Caco-2 (cell line): ENCODE measurements around the gene SLC19A1. TPM values are rescaled to one million over a fixed set of nuclear protein-coding genes. Genes with fewer than 3 reads are reported as not detected.
A peak's percentile ranks its signal among the peaks of the same experiment; 100 is the strongest.
"Not testable (repeated sequence)": the region's sequence is repeated elsewhere in the genome, so short reads cannot be mapped to it uniquely, and the experiment has no call there.

ENCODE experiments used
- BruUV-seq: library from RNA; stranded (reverse); fragments of 400-500 nt; replicated peaks from 2 replicates; lab custom pipeline; 2021; lab: Mats Ljungman, UMichigan
- CTCF ChIA-PET: fragments of 300-600 bp; sonication (Branson Sonifier 250); formaldehyde crosslinking; loops from one replicate; lab custom pipeline; 2022; ENCODE audit warnings: antibody characterized with exemption; lab: Charles Lee
- POLR2A ChIA-PET: fragments of 300-600 bp; sonication (Branson Sonifier 250); formaldehyde crosslinking; loops from one replicate; lab custom pipeline; 2022; ENCODE audit warnings: antibody characterized with exemption; lab: Charles Lee
- DNase-seq, 2 experiments: peaks; one replicate each; pipeline versions ENCODE4 v3.0.0 to v3.0.0-alpha.2; 2020 to 2022
- H3K27me3 ChIP-seq: replicated peaks from 2 replicates; pipeline ENCODE4 v1.6.0; 2011; ENCODE audit warnings: low read length; ENCODE audit not compliant: control insufficient read depth, insufficient read depth
- H3K36me3 ChIP-seq: 2 replicates; pipeline ENCODE4 v1.5.1; 2011; ENCODE audit warnings: low read length; ENCODE audit not compliant: control insufficient read depth, insufficient read depth
- H3K4me1 ChIP-seq: fragments of 250-450 bp; sonication (Bioruptor Pico); 2 replicates; pipeline ENCODE4 v1.5.1; 2020; ENCODE audit warnings: mild to moderate bottlenecking
- H3K4me3 ChIP-seq: 2 replicates; pipeline ENCODE4 v1.5.1; 2011; ENCODE audit warnings: low read depth, mild to moderate bottlenecking, control low read depth, low read length
- H3K9me3 ChIP-seq: fragments of 250-450 bp; sonication (Bioruptor Pico); 2 replicates; pipeline ENCODE4 v1.5.1; 2020; ENCODE audit warnings: mild to moderate bottlenecking, moderate library complexity
- H3K27ac Mint-ChIP-seq: one replicate; pipeline ENCODE4 v1.8.0; 2022; ENCODE audit warnings: mixed read lengths; ENCODE audit not compliant: unreplicated experiment
- H3K27me3 Mint-ChIP-seq: one replicate; pipeline ENCODE4 v1.8.0; 2022; ENCODE audit warnings: mixed read lengths; ENCODE audit not compliant: insufficient read depth, unreplicated experiment
- H3K36me3 Mint-ChIP-seq: one replicate; pipeline ENCODE4 v1.8.0; 2022; ENCODE audit warnings: mild to moderate bottlenecking, mixed read lengths; ENCODE audit not compliant: insufficient read depth, unreplicated experiment
- H3K4me1 Mint-ChIP-seq: one replicate; pipeline ENCODE4 v1.8.0; 2022; ENCODE audit warnings: low read depth, mixed read lengths; ENCODE audit not compliant: unreplicated experiment
- H3K4me3 Mint-ChIP-seq: one replicate; pipeline ENCODE4 v1.8.0; 2022; ENCODE audit warnings: mild to moderate bottlenecking, moderate library complexity, mixed read lengths; ENCODE audit not compliant: unreplicated experiment
- H3K9me3 Mint-ChIP-seq: one replicate; pipeline ENCODE4 v1.8.0; 2022; ENCODE audit warnings: mixed read lengths; ENCODE audit not compliant: unreplicated experiment
- CTCF ChIP-seq, 2 experiments: fragments of 200-600 bp in 1 of 2; IDR thresholded peaks; 1 replicate in 1 of 2; 2 replicates in 1 of 2; pipeline versions ENCODE4 v1.5.1 to v1.8.0; 2011 to 2022; ENCODE audit warnings: antibody characterized with exemption in 1 of 2, control low read depth in 1 of 2, inconsistent platforms in 1 of 2, low read depth in 1 of 2, low read length in 1 of 2, mild to moderate bottlenecking in 1 of 2, moderate library complexity in 1 of 2; ENCODE audit not compliant: insufficient read depth in 1 of 2, severe bottlenecking in 1 of 2, unreplicated experiment in 1 of 2
- intact Hi-C: fragments of 100-400 bp; cut with micrococcal nuclease; formaldehyde crosslinking; loops from one replicate; pipeline ENCODE4 v1.10.0; 2022; ENCODE audit not compliant: unreplicated experiment
- total RNA-seq: library from RNA; stranded (reverse); gene quantifications from 2 replicates; pipeline ENCODE4 v1.2.3, GENCODE V29; 2022

Gene SLC19A1
- total RNA-seq, 1 experiment from 2014 or later: 45.4 TPM

- intact Hi-C loops: no loop called here
- Mint-ChIP-seq H3K4me1 (peaks cover 8% of the 10 kb centered on the region), H3K27ac (peak overlapping the region; percentile 3), H3K36me3 (no peaks in the 10 kb centered on the region), H3K9me3 (peaks cover 15% of the 10 kb centered on the region), H3K4me3 (peak overlapping the region; percentile 12), H3K27me3 (peaks cover 18% of the 10 kb centered on the region)
- Histone ChIP-seq H3K4me1 (no peaks in the 10 kb centered on the region), H3K36me3 (no peaks in the 10 kb centered on the region), H3K4me3 (no peak overlapping the region), H3K27me3 (no peaks in the 10 kb centered on the region), H3K9me3 (peaks cover 6% of the 10 kb centered on the region; the same call in 1 of the 2 replicates)
- no peak for DNase-seq
- no TSS peak for BruUV-seq
- TF ChIP-seq CTCF (IDR thresholded peaks at IDR 0.05; ENCODE audit: insufficient read depth in 1 of 2, low read depth in 1 of 2, low read length in 1 of 2, severe bottlenecking in 1 of 2, unreplicated experiment in 1 of 2): no peak
- CTCF ChIA-PET: no interaction called here
- POLR2A ChIA-PET: interaction anchor here (0.6 kb wide), 1 partner anchor 723 kb away, joined by 4 read pairs; the partner anchor contains the start of gene MCM3AP
Observed at GRCh38 chr21:45562402-45562801, 20.2 kb upstream of the SLC19A1 start.

GRCh38 chr21:45561241-45561640 lies 19.0 kb upstream of the SLC19A1 start:
- H3K36me3 ChIP-seq, H3K4me1 ChIP-seq, H3K27ac Mint-ChIP-seq, H3K36me3 Mint-ChIP-seq, intact Hi-C loops, BruUV-seq, H3K4me3 ChIP-seq, H3K27me3 ChIP-seq, H3K9me3 ChIP-seq, H3K4me1 Mint-ChIP-seq, H3K4me3 Mint-ChIP-seq, DNase-seq: not testable (repeated sequence)
- H3K27me3 Mint-ChIP-seq: peaks cover 18% of the 10 kb centered on the region
- H3K9me3 Mint-ChIP-seq: peaks cover 15% of the 10 kb centered on the region
- ChIA-PET CTCF (interaction anchor here (1.2 kb wide), 1 partner anchor 257 kb away, joined by 4 read pairs; no protein-coding TSS in a partner anchor), POLR2A (interaction anchor here (0.7 kb wide), 1 partner anchor 546 kb away, joined by 10 read pairs; no protein-coding TSS in a partner anchor)

GRCh38 chr21:45560106-45561021 lies 18.1 kb upstream of the SLC19A1 start:
- H3K27ac Mint-ChIP-seq: no peak overlapping the region
- Histone ChIP-seq H3K9me3 (peaks cover 6% of the 10 kb centered on the region; the same call in 1 of the 2 replicates), H3K4me1 (no peaks in the 10 kb centered on the region; the same call in 1 of the 2 replicates), H3K36me3 (no peaks in the 10 kb centered on the region), H3K27me3 (no peaks in the 10 kb centered on the region), H3K4me3 (no peak overlapping the region)
- peaks cover 18% of the 10 kb centered on the region for H3K27me3 Mint-ChIP-seq
- H3K4me1 Mint-ChIP-seq: peaks cover 8% of the 10 kb centered on the region
- H3K36me3 Mint-ChIP-seq: no peaks in the 10 kb centered on the region
- DNase-seq: no peak
- H3K4me3 Mint-ChIP-seq: no peak overlapping the region
- CTCF ChIA-PET: interaction anchor here (1.2 kb wide), 1 partner anchor 258 kb away, joined by 4 read pairs; no protein-coding TSS in a partner anchor
- TF ChIP-seq CTCF (IDR thresholded peaks at IDR 0.05; ENCODE audit: insufficient read depth in 1 of 2, low read depth in 1 of 2, low read length in 1 of 2, severe bottlenecking in 1 of 2, unreplicated experiment in 1 of 2): no peak
- peaks cover 15% of the 10 kb centered on the region for H3K9me3 Mint-ChIP-seq
- intact Hi-C loops: no loop called here
- POLR2A ChIA-PET: no interaction called here
- no TSS peak for BruUV-seq
